ENCODE measurements around the gene SSRP1. TPM values are rescaled to one million over a fixed set of nuclear protein-coding genes. Genes with fewer than 3 reads are reported as not detected.

Gene SSRP1
- total RNA-seq, 1 donor, result 83.2 TPM

DNA sequence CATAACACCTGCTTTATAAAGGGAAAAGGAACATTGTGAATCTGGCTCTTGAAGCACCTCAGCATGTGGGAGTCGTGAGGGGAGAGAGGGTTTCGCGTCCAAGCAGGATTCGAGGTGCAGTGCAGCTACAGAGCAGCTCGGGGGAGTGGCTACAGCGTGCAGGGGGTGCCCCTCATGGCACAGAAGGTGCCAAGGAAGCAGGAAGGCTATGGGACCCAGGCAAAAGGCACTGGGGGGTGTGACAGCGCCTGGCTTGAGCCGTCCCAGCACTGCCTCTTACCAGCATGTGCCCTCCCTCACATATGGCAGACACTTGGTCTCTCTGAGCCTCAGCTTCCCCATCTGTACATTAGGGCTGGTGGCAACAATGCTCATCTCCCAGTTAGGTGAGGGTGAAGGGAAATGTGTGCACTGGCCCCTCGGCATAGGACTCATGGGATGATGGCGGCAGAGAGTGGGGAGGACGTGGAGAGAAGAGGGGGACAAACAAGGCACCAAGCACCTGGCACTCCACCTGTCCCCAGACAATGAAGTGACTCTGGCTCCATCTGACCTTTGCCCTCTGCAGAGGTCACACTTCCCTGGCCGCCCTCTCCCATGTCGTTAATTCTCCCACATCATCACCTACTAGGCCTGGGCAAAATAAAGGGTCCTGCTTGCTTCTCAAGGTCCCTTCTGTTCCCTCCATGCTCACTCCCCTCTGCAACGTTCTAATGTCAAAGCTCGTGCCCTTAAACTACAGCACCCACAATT lies 21.3 kb downstream of the SSRP1 start:
- TF ChIP-seq, protein P1, sequence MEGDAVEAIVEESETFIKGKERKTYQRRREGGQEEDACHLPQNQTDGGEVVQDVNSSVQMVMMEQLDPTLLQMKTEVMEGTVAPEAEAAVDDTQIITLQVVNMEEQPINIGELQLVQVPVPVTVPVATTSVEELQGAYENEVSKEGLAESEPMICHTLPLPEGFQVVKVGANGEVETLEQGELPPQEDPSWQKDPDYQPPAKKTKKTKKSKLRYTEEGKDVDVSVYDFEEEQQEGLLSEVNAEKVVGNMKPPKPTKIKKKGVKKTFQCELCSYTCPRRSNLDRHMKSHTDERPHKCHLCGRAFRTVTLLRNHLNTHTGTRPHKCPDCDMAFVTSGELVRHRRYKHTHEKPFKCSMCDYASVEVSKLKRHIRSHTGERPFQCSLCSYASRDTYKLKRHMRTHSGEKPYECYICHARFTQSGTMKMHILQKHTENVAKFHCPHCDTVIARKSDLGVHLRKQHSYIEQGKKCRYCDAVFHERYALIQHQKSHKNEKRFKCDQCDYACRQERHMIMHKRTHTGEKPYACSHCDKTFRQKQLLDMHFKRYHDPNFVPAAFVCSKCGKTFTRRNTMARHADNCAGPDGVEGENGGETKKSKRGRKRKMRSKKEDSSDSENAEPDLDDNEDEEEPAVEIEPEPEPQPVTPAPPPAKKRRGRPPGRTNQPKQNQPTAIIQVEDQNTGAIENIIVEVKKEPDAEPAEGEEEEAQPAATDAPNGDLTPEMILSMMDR (IDR thresholded peaks at IDR 0.05; ENCODE audit: insufficient read depth, low read length), result no peak
- DNase-seq (ENCODE audit: low read depth), result no peak
- H3K4me3 ChIP-seq (ENCODE audit: low read depth, low read length), result no peak overlapping the region

DNA sequence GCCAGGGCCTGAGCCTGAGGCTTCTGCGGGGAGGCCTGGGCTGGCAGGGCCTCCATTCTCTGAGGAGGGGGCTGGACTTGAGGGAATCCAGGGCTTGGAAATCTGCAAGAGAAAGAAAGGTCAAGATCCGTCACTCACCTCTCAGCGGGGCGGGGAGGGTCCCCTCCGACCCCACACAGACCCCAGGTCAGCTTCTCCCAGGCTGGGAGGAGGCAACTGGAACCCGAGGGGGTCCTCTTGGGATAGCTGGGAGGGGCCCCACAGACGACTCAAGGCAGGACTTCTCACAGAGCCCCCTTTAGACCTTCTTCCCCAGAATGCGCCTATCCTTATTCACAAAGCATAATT lies 21.9 kb downstream of the SSRP1 start:
- no peak overlapping the region for H3K4me3 ChIP-seq (ENCODE audit: low read depth, low read length)
- DNase-seq (ENCODE audit: low read depth), result no peak
- TF ChIP-seq, protein P1 (IDR thresholded peaks at IDR 0.05; ENCODE audit: insufficient read depth, low read length), result no peak

DNA sequence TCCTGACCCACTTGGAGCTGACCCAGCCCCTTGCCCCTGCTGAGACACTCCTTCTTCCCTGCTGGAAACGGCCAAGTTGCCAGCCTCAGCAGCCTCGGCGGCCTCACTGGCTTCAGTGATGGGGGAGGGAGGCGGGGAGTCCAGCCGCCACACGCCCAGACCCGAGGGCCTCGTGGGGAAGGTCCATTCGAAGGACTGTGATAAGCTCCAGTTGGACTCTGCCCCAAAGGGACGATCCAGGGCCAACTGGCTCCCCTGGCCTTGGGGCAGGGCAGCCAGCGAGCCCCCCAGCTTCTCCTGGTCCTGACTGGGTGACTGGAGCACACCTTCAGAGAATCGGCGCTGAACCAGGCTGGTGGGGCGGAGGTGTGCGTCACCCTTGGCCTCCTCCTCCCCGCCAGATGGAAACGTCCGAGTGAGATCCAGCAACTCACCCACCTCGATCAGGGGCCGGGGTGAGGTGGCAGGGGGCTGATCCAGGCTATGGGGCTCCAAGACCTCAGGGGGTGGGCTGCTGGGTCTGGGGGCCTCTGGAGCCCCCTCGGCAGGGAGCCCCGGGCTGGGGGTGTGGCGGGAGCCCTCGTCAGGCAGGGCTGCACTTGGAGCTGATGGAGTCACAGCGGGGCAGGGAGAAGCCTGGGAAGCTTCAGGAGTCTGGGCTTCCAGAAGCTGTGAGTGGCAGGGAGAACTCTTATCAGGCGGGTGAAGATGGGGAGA lies 22.5 kb downstream of the SSRP1 start:
- no peak for DNase-seq (ENCODE audit: low read depth)
- TF ChIP-seq, protein P1 (IDR thresholded peaks at IDR 0.05; ENCODE audit: insufficient read depth, low read length), result no peak
- no peak overlapping the region for H3K4me3 ChIP-seq (ENCODE audit: low read depth, low read length)

DNA sequence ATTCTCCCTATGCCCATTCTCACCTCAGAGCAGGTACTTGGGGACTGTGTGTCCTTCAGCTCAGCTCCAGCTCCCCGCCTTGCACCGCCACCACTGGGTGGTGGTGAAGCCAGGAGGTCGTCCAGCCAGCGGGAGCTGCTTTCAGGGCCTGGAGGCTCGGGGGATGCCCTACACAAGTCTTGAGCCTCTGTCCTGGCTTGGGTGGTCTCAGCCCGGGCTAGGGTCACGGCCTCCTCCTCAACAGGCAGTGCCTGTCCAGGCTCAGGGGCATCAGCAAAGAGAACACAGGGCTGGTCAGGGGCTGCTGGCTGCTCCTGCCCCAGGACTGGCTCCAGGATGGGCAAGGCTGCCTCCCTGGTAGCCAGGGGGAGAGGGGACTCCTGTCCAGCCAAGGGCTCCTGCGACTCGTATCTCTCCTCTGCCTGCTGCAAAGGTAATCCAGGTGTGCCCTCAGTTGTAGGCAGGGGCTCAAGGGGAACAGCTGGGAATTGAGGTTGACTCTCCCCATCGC lies 23.1 kb downstream of the SSRP1 start:
- H3K4me3 ChIP-seq (ENCODE audit: low read depth, low read length), result no peak overlapping the region
- TF ChIP-seq, protein P1 (IDR thresholded peaks at IDR 0.05; ENCODE audit: insufficient read depth, low read length), result no peak
- no peak for DNase-seq (ENCODE audit: low read depth)

DNA sequence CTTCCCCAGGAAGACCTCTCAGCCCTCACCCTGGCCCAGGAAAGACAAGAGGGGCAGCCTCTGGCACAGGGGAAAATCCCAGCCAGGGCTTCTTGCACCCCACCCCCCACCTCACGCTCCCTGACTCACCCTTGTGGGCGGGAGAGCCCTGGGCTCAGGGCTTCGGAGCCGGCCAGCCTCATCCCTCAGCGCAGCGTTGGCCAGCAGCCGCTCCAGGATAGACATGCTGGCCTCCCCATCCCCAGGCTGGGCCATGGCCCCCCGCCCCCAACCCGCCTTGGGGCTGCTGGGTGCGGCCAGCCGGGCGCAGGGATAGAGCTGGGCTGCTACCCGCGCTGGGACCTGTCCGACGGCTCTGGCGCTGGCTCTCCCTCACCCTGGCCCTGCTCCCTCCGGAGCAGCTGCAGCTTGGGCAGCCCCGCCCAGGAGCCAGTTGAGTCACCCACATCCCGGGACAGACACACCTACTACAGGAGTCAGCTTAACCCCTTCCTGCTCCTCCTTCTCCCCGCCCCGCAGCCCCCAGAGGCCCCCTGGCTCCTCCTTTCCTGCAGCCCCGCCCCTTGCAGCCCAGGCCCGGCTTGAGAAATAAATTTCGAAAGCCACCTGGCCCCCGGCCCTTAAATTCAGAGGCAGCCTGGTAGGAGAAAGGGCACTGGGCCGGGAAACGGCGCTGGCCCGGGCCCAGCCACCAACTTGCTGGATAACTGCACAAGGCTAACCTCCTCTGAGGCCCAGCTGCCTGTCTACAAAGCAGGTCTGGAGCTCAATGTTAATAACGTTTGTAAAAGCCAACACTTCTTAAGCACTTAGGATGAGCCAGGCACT lies 24.4 kb downstream of the SSRP1 start:
- TF ChIP-seq, protein P1 (IDR thresholded peaks at IDR 0.05; ENCODE audit: insufficient read depth, low read length), result no peak
- peak overlapping the region; percentile 54 for H3K4me3 ChIP-seq (ENCODE audit: low read depth, low read length)
- DNase-seq (ENCODE audit: low read depth), result peak; percentile 98

DNA sequence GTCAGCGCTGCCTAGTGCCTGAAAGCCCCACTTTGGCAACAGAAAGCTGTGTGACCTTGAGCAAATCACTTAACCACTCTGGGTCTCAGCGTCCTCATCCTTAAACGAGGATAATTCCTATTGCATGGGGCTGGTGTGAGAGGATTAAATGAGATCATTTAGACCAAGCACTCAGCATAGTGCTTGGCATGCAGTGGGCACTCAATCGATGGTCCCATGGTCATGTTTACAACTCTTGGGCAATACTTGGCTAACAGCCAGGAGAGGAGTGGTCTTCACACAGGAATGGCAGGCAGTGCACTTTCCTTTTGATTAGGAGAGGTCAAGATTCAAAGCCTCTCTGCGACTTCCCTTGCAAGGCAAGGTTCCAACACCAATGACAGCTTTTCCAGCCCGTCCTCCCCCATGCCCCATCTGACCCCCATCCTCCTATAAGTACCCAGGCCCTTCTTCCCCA lies 25.0 kb downstream of the SSRP1 start:
- TF ChIP-seq, protein P1 (IDR thresholded peaks at IDR 0.05; ENCODE audit: insufficient read depth, low read length), result no peak
- H3K4me3 ChIP-seq (ENCODE audit: low read depth, low read length), result peak overlapping the region; percentile 53
- DNase-seq (ENCODE audit: low read depth), result peak; percentile 65

Data from fibroblast of the aortic adventitia (primary cell).